Activated naive CD4-positive, alpha-beta T cell treated with anti-CD3 and anti-CD28 coated beads, Interleukin-2, amount 10 ng/mL, durations not matched to agents 7 days and 5 days (primary cell): ENCODE data around the gene ARNT2.

ENCODE experiments used
- CTCF ChIA-PET: fragments of 350-600 bp; sonication (Branson Sonifier 250); formaldehyde crosslinking; loops from one replicate; lab custom pipeline; 2021; ENCODE audit warnings: antibody characterized with exemption; lab: Charles Lee
- DNase-seq: peaks from one replicate; pipeline ENCODE4 v3.0.0-alpha.2; 2020
- H3K27ac Mint-ChIP-seq: one replicate; pipeline ENCODE4 v1.8.0; 2021; ENCODE audit warnings: mild to moderate bottlenecking, moderate library complexity, mixed read lengths
- H3K27me3 Mint-ChIP-seq: one replicate; pipeline ENCODE4 v1.8.0; 2021; ENCODE audit warnings: mild to moderate bottlenecking, mixed read lengths
- H3K36me3 Mint-ChIP-seq: one replicate; pipeline ENCODE4 v1.8.0; 2021; ENCODE audit warnings: mixed read lengths
- H3K4me1 Mint-ChIP-seq: one replicate; pipeline ENCODE4 v1.8.0; 2021; ENCODE audit warnings: mixed read lengths
- H3K4me3 Mint-ChIP-seq: one replicate; pipeline ENCODE4 v1.8.0; 2021; ENCODE audit warnings: mild to moderate bottlenecking, moderate library complexity, mixed read lengths
- H3K9me3 Mint-ChIP-seq: one replicate; pipeline ENCODE4 v1.8.0; 2021; ENCODE audit warnings: mixed read lengths

The ARNT2 gene

GRCh38 chr15:80550908-80551260 lies 146.7 kb downstream of the ARNT2 start:
- no peak overlapping the region for H3K27ac Mint-ChIP-seq
- H3K36me3 Mint-ChIP-seq, result no peaks in the 10 kb centered on the region
- CTCF ChIA-PET, result no interaction called here
- DNase-seq, result no peak
- peaks cover 11% of the 10 kb centered on the region for H3K27me3 Mint-ChIP-seq
- H3K4me3 Mint-ChIP-seq, result no peak overlapping the region
- no peaks in the 10 kb centered on the region for H3K4me1 Mint-ChIP-seq
- no peaks in the 10 kb centered on the region for H3K9me3 Mint-ChIP-seq

GRCh38 chr15:80551348-80551747 lies 147.2 kb downstream of the ARNT2 start:
- no peak for DNase-seq
- H3K27ac Mint-ChIP-seq, result no peak overlapping the region
- no peaks in the 10 kb centered on the region for H3K36me3 Mint-ChIP-seq
- H3K27me3 Mint-ChIP-seq, result peaks cover 11% of the 10 kb centered on the region
- no peaks in the 10 kb centered on the region for H3K9me3 Mint-ChIP-seq
- CTCF ChIA-PET, result no interaction called here
- no peaks in the 10 kb centered on the region for H3K4me1 Mint-ChIP-seq
- H3K4me3 Mint-ChIP-seq, result no peak overlapping the region

GRCh38 chr15:80554560-80554959 lies 150.4 kb downstream of the ARNT2 start:
- Mint-ChIP-seq H3K27ac (no peak overlapping the region), H3K4me1 (no peaks in the 10 kb centered on the region), H3K27me3 (peaks cover 11% of the 10 kb centered on the region), H3K4me3 (no peak overlapping the region), H3K9me3 (no peaks in the 10 kb centered on the region), H3K36me3 (no peaks in the 10 kb centered on the region)
- DNase-seq, result no peak
- CTCF ChIA-PET, result no interaction called here

- no peak overlapping the region for H3K4me3 Mint-ChIP-seq
- H3K9me3 Mint-ChIP-seq, result no peaks in the 10 kb centered on the region
- CTCF ChIA-PET, result no interaction called here
- peaks cover 17% of the 10 kb centered on the region for H3K27me3 Mint-ChIP-seq
- no peaks in the 10 kb centered on the region for H3K4me1 Mint-ChIP-seq
- H3K36me3 Mint-ChIP-seq, result no peaks in the 10 kb centered on the region
- no peak overlapping the region for H3K27ac Mint-ChIP-seq
- DNase-seq, result no peak
These were observed 152.6 kb downstream of the ARNT2 start for GRCh38 chr15:80556694-80557367.

GRCh38 chr15:80557441-80558234 lies 153.5 kb downstream of the ARNT2 start:
- Mint-ChIP-seq H3K27ac (no peak overlapping the region), H3K9me3 (no peaks in the 10 kb centered on the region), H3K4me1 (no peaks in the 10 kb centered on the region), H3K36me3 (no peaks in the 10 kb centered on the region), H3K4me3 (no peak overlapping the region), H3K27me3 (peaks cover 13% of the 10 kb centered on the region)
- no peak for DNase-seq
- CTCF ChIA-PET, result interaction anchor here (0.8 to 1.2 kb wide), 2 partner anchors 219 to 412 kb away, joined by 3 read pairs; no protein-coding TSS in a partner anchor

- Mint-ChIP-seq H3K27ac (no peak overlapping the region), H3K4me3 (no peak overlapping the region), H3K4me1 (no peaks in the 10 kb centered on the region), H3K9me3 (no peaks in the 10 kb centered on the region), H3K36me3 (no peaks in the 10 kb centered on the region), H3K27me3 (peaks cover 24% of the 10 kb centered on the region)
- CTCF ChIA-PET, result interaction anchor here (1.2 kb wide), 1 partner anchor 218 kb away, joined by 3 read pairs; no protein-coding TSS in a partner anchor
- DNase-seq, result no peak
These were observed 154.6 kb downstream of the ARNT2 start for GRCh38 chr15:80558631-80559319.

- Mint-ChIP-seq H3K27ac (no peak overlapping the region), H3K36me3 (no peaks in the 10 kb centered on the region), H3K27me3 (peaks cover 25% of the 10 kb centered on the region), H3K4me3 (no peak overlapping the region), H3K9me3 (no peaks in the 10 kb centered on the region), H3K4me1 (no peaks in the 10 kb centered on the region)
- CTCF ChIA-PET, result no interaction called here
- DNase-seq, result no peak
These were observed 155.1 kb downstream of the ARNT2 start for GRCh38 chr15:80559320-80559693.

GRCh38 chr15:80559761-80560160 lies 155.6 kb downstream of the ARNT2 start:
- H3K4me1 Mint-ChIP-seq, result no peaks in the 10 kb centered on the region
- no peak for DNase-seq
- no peak overlapping the region for H3K4me3 Mint-ChIP-seq
- no peak overlapping the region for H3K27ac Mint-ChIP-seq
- H3K36me3 Mint-ChIP-seq, result no peaks in the 10 kb centered on the region
- CTCF ChIA-PET, result no interaction called here
- H3K27me3 Mint-ChIP-seq, result peaks cover 25% of the 10 kb centered on the region
- H3K9me3 Mint-ChIP-seq, result no peaks in the 10 kb centered on the region

- H3K27ac Mint-ChIP-seq, result no peak overlapping the region
- H3K9me3 Mint-ChIP-seq, result no peaks in the 10 kb centered on the region
- DNase-seq, result no peak
- H3K4me1 Mint-ChIP-seq, result no peaks in the 10 kb centered on the region
- peaks cover 25% of the 10 kb centered on the region for H3K27me3 Mint-ChIP-seq
- CTCF ChIA-PET, result interaction anchor here (0.6 kb wide), 1 partner anchor 217 kb away, joined by 3 read pairs; no protein-coding TSS in a partner anchor
- no peak overlapping the region for H3K4me3 Mint-ChIP-seq
- no peaks in the 10 kb centered on the region for H3K36me3 Mint-ChIP-seq
These were observed 156.6 kb downstream of the ARNT2 start for GRCh38 chr15:80560601-80561400.

GRCh38 chr15:80561500-80561899 lies 157.3 kb downstream of the ARNT2 start:
- DNase-seq, result no peak
- no peaks in the 10 kb centered on the region for H3K36me3 Mint-ChIP-seq
- peaks cover 31% of the 10 kb centered on the region for H3K27me3 Mint-ChIP-seq
- CTCF ChIA-PET, result interaction anchor here (8.3 kb wide), 1 partner anchor 215 kb away, joined by 78 read pairs; the partner anchor contains the start of gene CEMIP
- H3K27ac Mint-ChIP-seq, result no peak overlapping the region
- H3K4me3 Mint-ChIP-seq, result no peak overlapping the region
- H3K9me3 Mint-ChIP-seq, result no peaks in the 10 kb centered on the region
- H3K4me1 Mint-ChIP-seq, result no peaks in the 10 kb centered on the region

- no peaks in the 10 kb centered on the region for H3K9me3 Mint-ChIP-seq
- H3K27me3 Mint-ChIP-seq, result peaks cover 34% of the 10 kb centered on the region
- H3K36me3 Mint-ChIP-seq, result no peaks in the 10 kb centered on the region
- CTCF ChIA-PET, result interaction anchor here (8.3 kb wide), 1 partner anchor 215 kb away, joined by 78 read pairs; the partner anchor contains the start of gene CEMIP
- DNase-seq, result no peak
- no peaks in the 10 kb centered on the region for H3K4me1 Mint-ChIP-seq
- no peak overlapping the region for H3K4me3 Mint-ChIP-seq
- H3K27ac Mint-ChIP-seq, result no peak overlapping the region
These were observed 157.9 kb downstream of the ARNT2 start for GRCh38 chr15:80562033-80562432.

GRCh38 chr15:80562846-80563245 lies 158.7 kb downstream of the ARNT2 start:
- Mint-ChIP-seq H3K4me1 (no peaks in the 10 kb centered on the region), H3K4me3 (no peak overlapping the region), H3K27ac (no peak overlapping the region), H3K9me3 (no peaks in the 10 kb centered on the region), H3K36me3 (no peaks in the 10 kb centered on the region), H3K27me3 (peaks cover 39% of the 10 kb centered on the region)
- CTCF ChIA-PET, result interaction anchor here (8.3 kb wide), 1 partner anchor 214 kb away, joined by 78 read pairs; the partner anchor contains the start of gene CEMIP
- DNase-seq, result no peak

GRCh38 chr15:80563372-80563997 lies 159.3 kb downstream of the ARNT2 start:
- Mint-ChIP-seq H3K27ac (no peak overlapping the region), H3K4me3 (no peak overlapping the region), H3K36me3 (no peaks in the 10 kb centered on the region), H3K4me1 (no peaks in the 10 kb centered on the region), H3K27me3 (peaks cover 42% of the 10 kb centered on the region), H3K9me3 (no peaks in the 10 kb centered on the region)
- CTCF ChIA-PET, result interaction anchor here (0.6 to 8.3 kb wide), 2 partner anchors 22 to 213 kb away, joined by 5 to 78 read pairs; partner anchors contain the start of gene CEMIP
- no peak for DNase-seq
